Fibroblast of skin of left biceps (primary cell): ENCODE data around the gene BPIFB2.

Source experiments
- DNase-seq, 2 experiments: peaks; one replicate each; pipeline ENCODE4 v3.0.0-alpha.2; 2013; ENCODE audit warnings: low read depth in 2 of 2

Gene BPIFB2

DNA sequence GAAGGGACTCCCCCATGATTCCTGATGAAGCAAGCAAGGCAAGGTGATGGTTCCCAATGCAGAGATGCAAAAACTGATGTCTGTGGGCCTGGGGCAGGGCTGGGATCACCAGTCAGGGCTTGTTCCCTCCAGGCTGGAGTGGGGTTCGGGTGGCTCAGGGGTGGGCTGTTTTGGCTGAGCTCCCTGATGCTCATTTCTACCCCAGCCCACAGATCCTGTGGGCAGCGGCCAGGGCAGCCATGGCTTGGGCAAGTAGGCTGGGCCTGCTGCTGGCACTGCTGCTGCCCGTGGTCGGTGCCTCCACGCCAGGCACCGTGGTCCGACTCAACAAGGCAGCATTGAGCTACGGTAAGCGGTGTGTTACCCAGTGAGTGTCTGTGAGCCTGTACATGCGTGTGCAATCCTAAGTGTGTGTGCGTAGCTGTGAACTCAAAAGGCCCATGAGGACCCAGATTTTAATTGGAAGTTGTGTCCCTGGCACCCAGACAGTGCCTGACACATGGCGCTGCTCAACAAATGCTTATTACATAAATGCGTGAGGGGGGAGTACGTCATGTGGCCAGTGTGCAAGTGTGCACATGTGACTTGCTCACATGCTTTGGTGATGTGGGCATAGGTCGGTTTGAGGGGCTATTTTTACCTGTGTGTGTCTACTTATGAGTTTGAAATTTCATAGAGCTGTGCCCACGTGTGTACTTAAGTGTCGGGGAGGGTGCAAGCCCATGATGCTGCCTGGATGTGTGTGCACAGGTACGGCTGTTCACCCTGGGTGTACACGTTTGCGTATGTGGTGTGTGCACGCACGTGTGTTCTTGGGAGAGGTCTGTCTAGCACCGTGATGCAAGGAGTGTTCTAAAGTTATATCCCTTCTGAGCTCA lies 1.1 kb downstream of the BPIFB2 start:
- DNase-seq, result no peak

DNA sequence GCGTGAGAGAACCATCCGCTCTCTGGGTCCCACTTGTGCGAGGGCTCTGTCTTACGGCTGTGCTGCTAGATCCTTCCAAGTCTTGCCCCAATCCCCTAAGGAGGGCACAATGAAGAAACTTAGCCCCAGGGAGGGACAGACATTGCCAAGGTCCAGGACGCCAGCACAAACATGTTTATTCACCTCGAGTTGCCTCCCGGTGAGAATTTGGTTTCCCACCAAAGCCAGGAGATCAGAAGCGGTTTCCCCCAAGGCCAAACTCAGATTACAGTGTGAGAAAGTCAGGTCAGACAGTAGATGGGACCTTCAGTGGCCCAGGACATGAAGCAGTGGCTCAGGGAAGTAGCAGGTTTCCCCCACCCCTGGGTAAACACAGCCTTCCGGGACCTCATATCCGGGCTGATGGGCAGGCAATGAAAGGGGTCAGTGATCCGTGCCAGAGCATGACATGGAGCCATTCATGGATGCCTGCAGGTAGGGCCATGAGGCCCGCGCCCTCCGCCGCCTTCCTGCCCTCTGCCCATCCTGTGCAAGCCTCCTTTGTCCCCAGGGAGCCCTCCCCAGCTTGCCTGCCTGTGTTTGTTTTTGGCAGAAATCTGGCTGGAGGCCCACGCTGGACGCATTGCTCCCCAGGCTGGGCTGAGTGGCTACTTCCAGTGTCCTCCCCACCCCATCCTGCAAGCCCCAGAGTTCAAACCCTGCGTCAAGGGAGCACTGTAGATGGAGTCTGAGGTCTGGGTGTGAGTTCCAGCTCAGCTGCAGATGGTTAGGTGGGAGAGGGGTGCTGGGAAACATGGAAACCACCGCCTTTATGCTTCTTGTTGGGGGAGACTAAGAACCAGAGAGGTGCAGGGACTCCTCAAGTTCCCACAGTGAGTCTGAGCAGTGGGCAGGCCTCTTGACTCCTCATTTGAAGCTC lies 2.0 kb downstream of the BPIFB2 start:
- DNase-seq, result no peak

- DNase-seq, result no peak
These were observed 2.6 kb downstream of the BPIFB2 start for GRCh38 chr20:33010133-33010504.

DNA sequence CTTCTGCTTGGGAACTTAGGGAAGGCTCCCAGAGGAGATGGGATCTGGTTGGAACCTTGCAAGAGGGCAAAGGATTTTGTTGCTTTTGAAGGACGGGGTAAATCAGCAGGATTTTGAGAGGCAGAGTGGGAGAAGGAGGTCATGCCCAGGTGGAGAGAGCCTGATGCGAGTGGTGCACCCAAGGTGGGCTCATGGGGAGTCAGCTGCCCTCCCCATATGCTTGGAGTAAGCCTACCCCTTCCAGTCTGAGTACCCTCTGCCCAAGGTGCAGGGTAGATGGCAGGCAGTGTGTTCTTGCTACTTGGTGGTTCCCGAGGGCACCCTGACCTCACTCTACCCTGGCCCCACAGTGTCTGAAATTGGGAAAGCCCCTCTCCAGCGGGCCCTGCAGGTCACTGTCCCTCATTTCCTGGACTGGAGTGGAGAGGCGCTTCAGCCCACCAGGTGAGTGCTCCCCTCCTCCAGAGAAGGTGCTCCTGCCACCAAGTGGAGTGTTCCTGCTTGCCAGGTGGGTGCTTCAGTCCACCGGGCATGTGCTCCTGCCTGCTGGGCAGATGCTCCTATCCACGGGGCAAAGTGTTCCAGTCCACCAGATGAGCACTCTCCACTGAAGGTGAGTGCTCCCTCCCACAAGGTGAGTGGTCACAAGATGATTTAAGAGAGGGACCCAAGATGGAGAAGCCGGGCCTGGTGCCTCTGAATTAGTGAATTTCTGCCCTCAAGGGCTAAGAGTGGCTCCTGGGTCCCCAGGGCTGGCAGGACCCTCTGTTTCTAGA lies 3.4 kb downstream of the BPIFB2 start:
- DNase-seq, result no peak

DNA sequence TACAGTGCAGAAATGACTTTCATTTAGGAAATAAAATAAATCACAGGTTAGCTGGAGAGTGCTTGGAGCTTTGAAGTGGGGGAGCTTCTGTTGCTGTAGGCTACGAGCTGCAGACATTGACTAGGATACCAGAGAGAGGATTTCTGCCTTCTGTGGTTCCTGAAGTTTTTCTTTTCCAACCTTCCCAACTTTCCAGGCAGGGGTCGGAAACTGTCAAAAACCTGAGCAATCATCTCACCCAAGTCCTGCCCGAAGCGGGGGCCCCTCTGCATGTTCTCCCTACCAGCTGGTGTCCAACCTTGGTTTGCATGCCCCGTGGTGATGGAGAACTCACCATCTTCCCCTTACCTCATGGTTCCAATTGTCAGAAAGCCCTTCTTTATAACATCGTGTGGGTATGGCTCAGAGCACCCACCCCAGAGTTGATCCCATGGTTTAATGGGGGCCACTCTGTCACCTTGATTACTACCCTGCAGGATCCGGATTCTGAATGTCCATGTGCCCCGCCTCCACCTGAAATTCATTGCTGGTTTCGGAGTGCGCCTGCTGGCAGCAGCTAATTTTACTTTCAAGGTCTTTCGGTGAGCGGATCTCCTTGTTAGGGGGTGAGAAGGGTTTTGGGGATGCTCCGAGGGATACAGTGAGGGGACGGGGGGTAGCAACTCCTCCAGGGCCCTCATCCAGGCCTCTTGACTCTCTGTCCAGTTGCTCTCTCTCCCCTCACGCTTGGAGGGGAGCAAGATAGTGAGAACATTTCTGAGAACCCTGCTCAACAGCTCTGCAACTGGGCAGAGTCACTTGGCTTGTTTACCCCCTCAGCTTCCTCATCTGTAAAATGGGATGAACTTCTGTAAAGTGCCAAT lies 5.1 kb downstream of the BPIFB2 start:
- DNase-seq, result no peak

DNA sequence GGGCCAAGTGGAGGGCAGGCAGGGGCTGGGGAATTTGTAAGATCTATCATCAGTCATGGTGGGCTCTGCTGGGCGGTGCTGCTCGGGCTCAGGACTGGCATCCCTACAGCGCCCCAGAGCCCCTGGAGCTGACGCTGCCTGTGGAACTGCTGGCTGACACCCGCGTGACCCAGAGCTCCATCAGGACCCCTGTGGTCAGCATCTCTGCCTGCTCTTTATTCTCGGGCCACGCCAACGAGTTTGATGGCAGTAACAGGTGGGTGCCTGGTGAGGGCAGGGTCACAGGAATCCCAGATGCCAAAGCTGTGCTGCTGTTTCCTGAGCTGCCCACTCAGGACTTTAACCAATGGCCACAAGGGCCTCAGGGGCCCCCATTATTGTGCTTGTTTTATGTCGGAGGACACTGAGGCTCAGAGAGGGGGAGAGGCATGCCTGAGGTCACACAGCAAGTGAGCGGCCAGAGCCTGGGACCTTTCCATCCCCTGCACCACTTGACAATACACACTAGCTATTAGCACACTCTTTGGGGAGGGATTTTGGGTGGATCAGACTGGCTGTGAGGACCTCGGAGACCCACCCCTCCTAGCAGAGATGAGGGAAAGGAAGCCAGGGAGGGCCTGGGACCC lies 6.3 kb downstream of the BPIFB2 start:
- no peak for DNase-seq

- DNase-seq, result no peak
These were observed 7.0 kb downstream of the BPIFB2 start for GRCh38 chr20:33014336-33015113.

DNA sequence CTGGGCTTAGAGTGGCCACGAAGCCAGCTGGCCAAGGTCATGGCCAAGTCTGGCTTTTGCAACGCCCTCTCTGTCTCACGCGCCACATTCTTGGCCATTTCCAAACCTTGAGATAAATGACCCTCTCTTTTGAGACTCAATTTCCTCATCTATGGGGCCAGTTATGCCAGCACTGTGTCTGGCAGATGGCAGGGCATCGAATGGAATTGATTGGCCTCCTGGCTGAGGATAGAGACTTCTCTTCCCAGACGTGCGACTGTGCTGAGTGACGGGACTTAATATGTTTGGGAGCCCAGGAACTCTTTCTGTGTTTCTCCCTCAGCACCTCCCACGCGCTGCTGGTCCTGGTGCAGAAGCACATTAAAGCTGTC lies 7.6 kb downstream of the BPIFB2 start:
- no peak for DNase-seq

GRCh38 chr20:33015700-33016580 lies 8.4 kb downstream of the BPIFB2 start:
- DNase-seq, result no peak

DNA sequence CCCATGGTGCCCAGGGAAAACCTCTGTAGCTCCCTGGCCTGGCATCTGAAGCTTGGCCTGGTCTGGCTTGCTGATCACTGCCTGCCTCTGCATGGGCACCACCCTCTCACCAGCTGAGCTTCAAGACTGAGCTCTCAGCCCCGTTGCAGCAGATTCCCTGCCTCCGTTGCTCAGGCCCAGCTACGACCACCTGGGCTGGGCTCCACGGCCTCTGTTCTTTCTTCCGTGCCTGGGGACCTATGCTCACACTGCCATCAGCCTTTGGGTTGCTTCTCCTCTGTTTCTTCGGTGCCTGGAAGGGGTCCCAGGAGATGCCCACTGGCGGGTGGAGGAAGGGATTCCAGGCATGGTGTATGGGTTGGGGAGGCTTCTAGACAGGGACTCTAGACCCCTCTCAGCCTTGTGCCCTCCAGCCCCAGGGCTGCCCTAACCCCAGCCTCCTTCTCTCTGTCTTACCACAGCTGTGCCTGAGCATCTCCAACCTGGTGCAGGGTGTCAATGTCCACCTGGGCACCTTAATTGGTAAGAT lies 9.1 kb downstream of the BPIFB2 start:
- DNase-seq, result no peak

DNA sequence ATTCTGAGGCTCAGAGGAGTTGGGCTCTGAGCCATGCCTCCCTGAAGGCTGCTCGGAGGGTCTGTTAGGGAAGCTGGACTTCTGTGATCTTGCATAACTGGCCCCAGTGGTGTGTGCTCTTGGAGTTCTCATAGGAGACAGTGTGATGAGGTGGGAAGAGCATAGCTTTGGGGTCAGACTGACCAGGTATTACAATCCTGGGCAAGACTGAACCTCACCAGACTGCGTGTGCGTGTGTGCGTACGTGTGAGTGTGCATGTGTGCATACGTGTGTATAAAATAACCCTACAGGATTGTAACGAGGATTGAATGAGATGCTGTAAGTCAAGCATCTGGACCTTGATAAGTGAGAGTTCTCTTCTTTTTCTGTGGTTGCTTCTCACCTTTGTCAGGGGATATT lies 10.0 kb downstream of the BPIFB2 start:
- DNase-seq, result no peak

GRCh38 chr20:33018169-33018931 lies 10.8 kb downstream of the BPIFB2 start:
- no peak for DNase-seq

DNA sequence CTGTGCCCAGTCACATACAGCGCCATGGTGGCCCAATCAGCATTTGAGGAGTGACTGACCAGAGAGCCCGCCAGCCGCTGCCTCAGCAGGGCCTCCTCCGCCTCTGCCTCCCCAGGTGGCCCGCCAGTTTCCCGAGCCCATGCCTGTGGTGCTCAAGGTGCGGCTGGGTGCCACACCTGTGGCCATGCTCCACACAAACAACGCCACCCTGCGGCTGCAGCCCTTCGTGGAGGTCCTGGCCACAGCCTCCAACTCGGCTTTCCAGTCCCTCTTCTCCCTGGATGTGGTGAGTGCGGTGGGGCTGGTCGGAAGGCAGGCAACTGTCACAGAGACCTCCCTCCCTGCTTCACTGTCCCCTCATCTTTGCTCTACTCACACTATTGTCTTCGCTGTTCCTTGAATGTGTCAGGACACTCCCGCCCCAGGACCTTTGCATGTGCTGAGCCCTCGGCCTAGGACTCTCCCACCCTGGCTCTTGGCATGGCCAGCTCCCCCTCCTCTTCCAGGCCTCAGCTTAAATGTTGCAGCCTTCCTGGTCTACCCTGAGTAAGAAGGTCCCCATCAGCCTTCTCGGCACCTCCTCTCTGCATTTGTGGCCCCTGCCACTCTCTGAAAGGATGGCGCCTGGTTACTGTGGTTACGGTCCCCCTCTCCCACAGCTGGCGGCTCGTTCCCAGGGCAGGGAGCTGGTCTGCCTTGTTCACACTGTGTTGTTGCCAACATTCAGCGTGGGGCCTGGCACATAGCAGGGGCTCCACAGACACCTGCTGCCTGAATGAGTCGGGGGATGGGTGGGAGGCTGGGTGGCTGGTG lies 12.2 kb downstream of the BPIFB2 start:
- DNase-seq, result no peak

GRCh38 chr20:33020278-33021161 lies 13.0 kb downstream of the BPIFB2 start:
- no peak for DNase-seq

GRCh38 chr20:33021879-33022278 lies 14.4 kb downstream of the BPIFB2 start:
- no peak for DNase-seq

DNA sequence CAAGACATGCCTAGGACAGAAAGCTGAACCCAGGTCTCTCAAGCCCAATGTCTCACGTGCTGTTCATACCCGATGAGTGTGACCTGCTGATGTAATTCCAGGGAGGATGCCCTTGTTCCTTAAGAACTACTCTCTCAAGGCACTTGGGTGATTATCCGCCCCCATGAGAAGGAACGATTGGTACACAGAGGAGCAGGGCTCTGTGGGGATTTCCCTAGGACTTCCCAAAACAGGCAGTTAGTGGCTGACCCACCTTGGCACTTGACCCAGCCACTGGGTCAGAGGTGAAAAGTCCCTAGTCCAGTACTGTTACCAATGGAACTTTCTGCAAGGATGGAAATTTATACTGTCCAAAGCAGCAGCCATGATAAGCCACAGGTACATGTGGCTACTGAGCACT lies 14.8 kb downstream of the BPIFB2 start:
- no peak for DNase-seq
